Ovary (tissue), 3 donors: Measurements from ENCODE around the gene GUK1.

Experiments
- EP300 ChIP-seq: sonication (generic); formaldehyde crosslinking; IDR thresholded peaks from one replicate; pipeline ENCODE4 v1.6.1; 2017; ENCODE audit warnings: antibody characterized with exemption
- POLR2A ChIP-seq: fragments of 450-650 bp; IDR thresholded peaks from one replicate; pipeline ENCODE4 v1.6.1; 2017; ENCODE audit warnings: antibody characterized with exemption, mild to moderate bottlenecking, moderate library complexity
- TF ChIP-seq, protein P1 (sequence below), 3 donors: fragments of 450-650 bp in 2 of 3; fragments of 200-600 bp in 1 of 3; IDR thresholded peaks; one replicate each; pipeline versions ENCODE4 v1.5.1 to v1.8.0; 2016 to 2022; ENCODE audit warnings: antibody characterized with exemption in 3 of 3, mild to moderate bottlenecking in 1 of 3
- donor health status: DM: no; HTN: no; CAD: no.

DNA sequence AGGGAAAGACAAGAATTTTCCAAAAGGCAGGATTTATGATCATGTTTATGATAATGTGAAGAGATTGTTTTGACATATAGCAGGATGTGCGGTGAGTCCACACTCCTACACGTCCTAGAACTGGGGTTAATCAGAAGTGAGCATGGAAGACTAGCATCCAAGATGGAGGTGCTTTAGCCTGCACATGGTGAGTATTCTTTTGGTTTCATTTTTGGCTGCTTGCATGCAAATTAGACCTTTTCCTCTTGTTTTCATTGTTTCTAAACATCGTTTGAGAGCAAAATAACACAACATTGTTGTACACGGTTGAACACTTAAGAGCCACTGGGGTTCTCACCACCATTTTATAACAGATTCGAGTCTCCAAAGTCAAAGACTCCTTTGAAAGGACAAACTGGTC is 14.9 kb upstream of the GUK1 start:
- TF ChIP-seq EP300: no peak
- TF ChIP-seq, protein P1, sequence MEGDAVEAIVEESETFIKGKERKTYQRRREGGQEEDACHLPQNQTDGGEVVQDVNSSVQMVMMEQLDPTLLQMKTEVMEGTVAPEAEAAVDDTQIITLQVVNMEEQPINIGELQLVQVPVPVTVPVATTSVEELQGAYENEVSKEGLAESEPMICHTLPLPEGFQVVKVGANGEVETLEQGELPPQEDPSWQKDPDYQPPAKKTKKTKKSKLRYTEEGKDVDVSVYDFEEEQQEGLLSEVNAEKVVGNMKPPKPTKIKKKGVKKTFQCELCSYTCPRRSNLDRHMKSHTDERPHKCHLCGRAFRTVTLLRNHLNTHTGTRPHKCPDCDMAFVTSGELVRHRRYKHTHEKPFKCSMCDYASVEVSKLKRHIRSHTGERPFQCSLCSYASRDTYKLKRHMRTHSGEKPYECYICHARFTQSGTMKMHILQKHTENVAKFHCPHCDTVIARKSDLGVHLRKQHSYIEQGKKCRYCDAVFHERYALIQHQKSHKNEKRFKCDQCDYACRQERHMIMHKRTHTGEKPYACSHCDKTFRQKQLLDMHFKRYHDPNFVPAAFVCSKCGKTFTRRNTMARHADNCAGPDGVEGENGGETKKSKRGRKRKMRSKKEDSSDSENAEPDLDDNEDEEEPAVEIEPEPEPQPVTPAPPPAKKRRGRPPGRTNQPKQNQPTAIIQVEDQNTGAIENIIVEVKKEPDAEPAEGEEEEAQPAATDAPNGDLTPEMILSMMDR (IDR thresholded peaks at IDR 0.05): no peak
- no peak for TF ChIP-seq POLR2A
